IMR-90 (cell line): Measurements from ENCODE around the gene PPDPF. TPM values are rescaled to one million over a fixed set of nuclear protein-coding genes. Genes with fewer than 3 reads are reported as not detected.

Experiments
- ATAC-seq: fragments of 200-7000 bp; cut with Tn5 transposase; 2 replicates; pipeline ENCODE4 v1.9.1; 2020; ENCODE audit warnings: low read depth, mild to moderate bottlenecking, moderate library complexity
- BruUV-seq: library from RNA; stranded (reverse); fragments of 400-500 nt; replicated peaks from 2 replicates; lab custom pipeline; 2021; lab: Mats Ljungman, UMichigan
- CTCF ChIA-PET: fragments of 300-600 bp; formaldehyde crosslinking; extraction: SDS; loops from one replicate; lab custom pipeline; 2021; ENCODE audit warnings: antibody characterized with exemption; lab: Yijun Ruan, JAX
- POLR2A ChIA-PET: fragments of 300-600 bp; sonication (Branson Sonifier 250); formaldehyde crosslinking; loops from one replicate; lab custom pipeline; 2022; ENCODE audit warnings: antibody characterized with exemption; ENCODE audit not compliant: unreplicated experiment; lab: Charles Lee
- DNase-seq: peaks from one replicate; pipeline ENCODE4 v3.0.0; 2013
- H2AFZ ChIP-seq: replicated peaks from 2 replicates; pipeline ENCODE3; 2013; ENCODE audit warnings: low read length, mild to moderate bottlenecking; ENCODE audit not compliant: poor library complexity
- H2AK5ac ChIP-seq: 2 replicates; pipeline ENCODE4 v1.6.1; 2013; ENCODE audit warnings: low read depth, low read length, inconsistent platforms
- H2AK9ac ChIP-seq: replicated peaks from 2 replicates; pipeline ENCODE3; 2013; ENCODE audit warnings: mild to moderate bottlenecking, low read depth, low read length, moderate library complexity; ENCODE audit not compliant: poor library complexity
- H2BK120ac ChIP-seq: 2 replicates; pipeline ENCODE4 v1.6.1; 2013; ENCODE audit warnings: low read depth, low read length, inconsistent platforms
- H2BK15ac ChIP-seq: 3 replicates; pipeline ENCODE4 v1.6.1; 2013; ENCODE audit warnings: low read depth, low read length, inconsistent platforms
- H2BK20ac ChIP-seq: 2 replicates; pipeline ENCODE4 v1.6.1; 2013; ENCODE audit warnings: low read depth, mild to moderate bottlenecking, inconsistent platforms, low read length, moderate library complexity
- H2BK5ac ChIP-seq: 2 replicates; pipeline ENCODE4 v1.6.1; 2013; ENCODE audit warnings: mild to moderate bottlenecking, low read depth, low read length, inconsistent platforms; ENCODE audit not compliant: poor library complexity, severe bottlenecking
- H3K14ac ChIP-seq: replicated peaks from 2 replicates; pipeline ENCODE4 v1.6.1; 2013; ENCODE audit warnings: low read depth, low read length, inconsistent platforms
- H3K18ac ChIP-seq: 2 replicates; pipeline ENCODE4 v1.6.1; 2013; ENCODE audit warnings: low read depth, low read length, control low read depth
- H3K23ac ChIP-seq: 2 replicates; pipeline ENCODE4 v1.6.1; 2013; ENCODE audit warnings: low read depth, low read length, inconsistent platforms
- H3K27ac ChIP-seq: 2 replicates; pipeline ENCODE4 v1.5.1; 2013; ENCODE audit warnings: mild to moderate bottlenecking, control low read depth, low read length; ENCODE audit not compliant: insufficient read depth
- H3K27me3 ChIP-seq: 2 replicates; pipeline ENCODE4 v1.6.1; 2013; ENCODE audit warnings: low read length; ENCODE audit not compliant: control insufficient read depth, insufficient read depth
- H3K36me3 ChIP-seq: 2 replicates; pipeline ENCODE4 v1.6.1; 2013; ENCODE audit warnings: low read length, mixed read lengths; ENCODE audit not compliant: control insufficient read depth, insufficient read depth
- H3K4ac ChIP-seq: 2 replicates; pipeline ENCODE4 v1.6.1; 2013; ENCODE audit warnings: low read depth, low read length, inconsistent platforms
- H3K4me1 ChIP-seq: 2 replicates; pipeline ENCODE4 v1.6.1; 2013; ENCODE audit warnings: low read length, mixed read lengths; ENCODE audit not compliant: control insufficient read depth, insufficient read depth
- H3K4me2 ChIP-seq: 2 replicates; pipeline ENCODE4 v1.6.1; 2013; ENCODE audit warnings: low read depth, mild to moderate bottlenecking, control low read depth, low read length, moderate library complexity
- H3K4me3 ChIP-seq: 2 replicates; pipeline ENCODE4 v1.5.1; 2013; ENCODE audit warnings: low read depth, mild to moderate bottlenecking, control low read depth, low read length, moderate library complexity; ENCODE audit not compliant: insufficient read depth
- H3K56ac ChIP-seq: 2 replicates; pipeline ENCODE4 v1.6.1; 2013; ENCODE audit warnings: low read length, inconsistent platforms; ENCODE audit not compliant: insufficient read depth; ENCODE audit errors: extremely low read depth
- H3K79me1 ChIP-seq, 2 experiments: 2 replicates each; pipeline ENCODE4 v1.6.1; 2013; ENCODE audit warnings: low read length in 2 of 2, inconsistent platforms in 1 of 2, low read depth in 1 of 2
- H3K9ac ChIP-seq: 2 replicates; pipeline ENCODE4 v1.6.1; 2013; ENCODE audit warnings: low read depth, low read length, control low read depth
- H3K9me1 ChIP-seq: 2 replicates; pipeline ENCODE4 v1.6.1; 2013; ENCODE audit warnings: low read length, inconsistent platforms; ENCODE audit not compliant: insufficient read depth
- H3K9me3 ChIP-seq: 2 replicates; pipeline ENCODE4 v1.6.1; 2013; ENCODE audit warnings: low read length; ENCODE audit not compliant: control insufficient read depth, insufficient read depth
- H4K20me1 ChIP-seq: 2 replicates; pipeline ENCODE4 v1.6.1; 2013; ENCODE audit warnings: low read length, inconsistent platforms; ENCODE audit not compliant: insufficient read depth
- H4K5ac ChIP-seq: 2 replicates; pipeline ENCODE4 v1.6.1; 2013; ENCODE audit warnings: mild to moderate bottlenecking, low read depth, low read length, control low read depth
- H4K8ac ChIP-seq, 2 experiments: 2 replicates each; pipeline ENCODE4 v1.6.1; 2013; ENCODE audit warnings: low read depth in 2 of 2, low read length in 2 of 2, control low read depth in 1 of 2, inconsistent platforms in 1 of 2
- H4K91ac ChIP-seq: 2 replicates; pipeline ENCODE4 v1.6.1; 2013; ENCODE audit warnings: low read depth, low read length, inconsistent platforms; ENCODE audit not compliant: insufficient read depth
- BHLHE40 ChIP-seq: fragments of 150-350 bp; IDR thresholded peaks from 2 replicates; pipeline ENCODE4 v1.6.1; 2016; ENCODE audit warnings: mild to moderate bottlenecking, low read depth, low read length
- CEBPB ChIP-seq: IDR thresholded peaks from 2 replicates; pipeline ENCODE4 v1.6.1; 2012; ENCODE audit warnings: low read depth, low read length, improper control_type of control experiment
- ELK1 ChIP-seq: fragments of 150-350 bp; IDR thresholded peaks from 2 replicates; pipeline ENCODE4 v1.6.1; 2016; ENCODE audit warnings: low read depth, mild to moderate bottlenecking, low read length, moderate library complexity, borderline replicate concordance
- MAFK ChIP-seq: IDR thresholded peaks from 2 replicates; pipeline ENCODE4 v1.6.1; 2012; ENCODE audit warnings: low read depth, low read length, improper control_type of control experiment
- MAZ ChIP-seq: IDR thresholded peaks from 2 replicates; pipeline ENCODE4 v1.6.1; 2012; ENCODE audit warnings: low read depth, mild to moderate bottlenecking, low read length, improper control_type of control experiment, moderate library complexity, borderline replicate concordance
- MXI1 ChIP-seq: IDR thresholded peaks from 2 replicates; pipeline ENCODE4 v1.6.1; 2012; ENCODE audit warnings: low read depth, mild to moderate bottlenecking, low read length, moderate library complexity, borderline replicate concordance
- NFE2L2 ChIP-seq: fragments of 150-350 bp; IDR thresholded peaks from 2 replicates; pipeline ENCODE4 v1.6.1; 2016; ENCODE audit warnings: low read depth, mild to moderate bottlenecking, low read length
- POLR2A ChIP-seq: IDR thresholded peaks from 2 replicates; pipeline ENCODE4 v1.6.1; 2012; ENCODE audit warnings: mild to moderate bottlenecking, low read depth, low read length
- RAD21 ChIP-seq: IDR thresholded peaks from 2 replicates; pipeline ENCODE4 v1.6.1; 2012; ENCODE audit warnings: low read length, improper control_type of control experiment
- RFX5 ChIP-seq: IDR thresholded peaks from 2 replicates; pipeline ENCODE4 v1.8.0; 2012; ENCODE audit warnings: low read depth, mild to moderate bottlenecking, low read length, moderate library complexity
- USF2 ChIP-seq: fragments of 150-350 bp; IDR thresholded peaks from 2 replicates; pipeline ENCODE4 v1.6.1; 2017; ENCODE audit warnings: mild to moderate bottlenecking, antibody characterized with exemption, low read length, low read depth
- WGBS, 2 experiments: methylation state at CpG; one replicate each; pipeline versions ENCODE4 v1.1.5 to v1.1.7; 2013; ENCODE audit warnings: missing lambda C conversion rate in 2 of 2; ENCODE audit not compliant: insufficient read length in 1 of 2; ENCODE audit errors: extremely low coverage in 2 of 2; 5-methylcytosine and 5-hydroxymethylcytosine counted together
- dilution Hi-C: fragments of 300-500 bp; cut with HindIII; formaldehyde crosslinking; loops from one replicate; pipeline ENCODE4 v1.14.3; 2018; ENCODE audit warnings: low sequenced_read_pairs; ENCODE audit not compliant: unreplicated experiment
- in situ Hi-C: fragments of 300-500 bp; cut with MboI; formaldehyde crosslinking; loops from 3 replicates; pipeline ENCODE4 v1.14.3; 2019; ENCODE audit warnings: low sequenced_read_pairs, inconsistent platforms, mixed read lengths
- intact Hi-C: fragments of 100-400 bp; cut with micrococcal nuclease; formaldehyde crosslinking; loops from 2 replicates; pipeline ENCODE4 v1.10.0; 2022
- polyA plus RNA-seq, 3 experiments: library from polyadenylated mRNA; depleted of rRNA; stranded (reverse); fragments of >200 nt; gene quantifications; 2 replicates each; pipeline ENCODE4 v1.2.3, GENCODE V29; 2012; ENCODE audit warnings: low replicate concordance in 1 of 3
- total RNA-seq: library from RNA; depleted of rRNA; stranded (reverse); fragments of >200 nt; gene quantifications from 2 replicates; pipeline ENCODE4 v1.2.3, GENCODE V29; 2012

Gene PPDPF
- total and polyA plus RNA-seq, 2 of the 4 experiments (the other 2 are of a cell fraction): 12.9 to 171 TPM

- TF ChIP-seq MXI1 (no peak), NFE2L2 (no peak), MAFK (no peak), BHLHE40 (no peak), RAD21 (no peak), USF2 (no peak), POLR2A (no peak), MAZ (no peak), CEBPB (no peak), ELK1 (no peak), RFX5 (no peak)
- intact Hi-C loops (no loop called here), in situ Hi-C loops (no loop called here), dilution Hi-C loops (no loop called here)
- ChIA-PET CTCF (no interaction called here), POLR2A (no interaction called here)
- Histone ChIP-seq H3K27ac (no peak overlapping the region), H3K4me2 (no peak overlapping the region), H3K4me1 (no peaks in the 10 kb centered on the region), H2BK120ac (no peak overlapping the region), H3K27me3 (peaks cover 40% of the 10 kb centered on the region), H2BK20ac (no peak overlapping the region), H4K5ac (no peak overlapping the region), H4K20me1 (no peaks in the 10 kb centered on the region), H4K8ac (no peak overlapping the region), H3K79me1 (no peaks in the 10 kb centered on the region), H3K18ac (no peak overlapping the region), H3K36me3 (no peaks in the 10 kb centered on the region), H2BK15ac (no peak overlapping the region), H3K23ac (no peak overlapping the region), H3K9me1 (no peaks in the 10 kb centered on the region), H4K91ac (no peak overlapping the region), H3K14ac (no peak overlapping the region), H3K4me3 (no peak overlapping the region), H3K9me3 (no peaks in the 10 kb centered on the region), H3K56ac (no peak overlapping the region), H3K9ac (no peak overlapping the region), H2AK9ac (no peak overlapping the region), H2AFZ (no peak overlapping the region), H2AK5ac (no peak overlapping the region), H2BK5ac (no peak overlapping the region), H3K4ac (no peak overlapping the region)
- DNase-seq (no peak), ATAC-seq (no peak)
- WGBS, 2 experiments: 58% methylated on average over 40 of the region's 58 CpGs; no CpG with 5 or more reads in 1 of the 2 experiments
- no TSS peak for BruUV-seq
These were observed 26.6 kb downstream of the PPDPF start for GRCh38 chr20:63546956-63547724.
